ENCODE measurements around the gene SAT2. TPM values are rescaled to one million over a fixed set of nuclear protein-coding genes. Genes with fewer than 3 reads are reported as not detected.
"Not testable (repeated sequence)": the region's sequence is repeated elsewhere in the genome, so short reads cannot be mapped to it uniquely, and the experiment has no call there.

The SAT2 gene
- total RNA-seq, 1 donor = 23.3 TPM

DNA sequence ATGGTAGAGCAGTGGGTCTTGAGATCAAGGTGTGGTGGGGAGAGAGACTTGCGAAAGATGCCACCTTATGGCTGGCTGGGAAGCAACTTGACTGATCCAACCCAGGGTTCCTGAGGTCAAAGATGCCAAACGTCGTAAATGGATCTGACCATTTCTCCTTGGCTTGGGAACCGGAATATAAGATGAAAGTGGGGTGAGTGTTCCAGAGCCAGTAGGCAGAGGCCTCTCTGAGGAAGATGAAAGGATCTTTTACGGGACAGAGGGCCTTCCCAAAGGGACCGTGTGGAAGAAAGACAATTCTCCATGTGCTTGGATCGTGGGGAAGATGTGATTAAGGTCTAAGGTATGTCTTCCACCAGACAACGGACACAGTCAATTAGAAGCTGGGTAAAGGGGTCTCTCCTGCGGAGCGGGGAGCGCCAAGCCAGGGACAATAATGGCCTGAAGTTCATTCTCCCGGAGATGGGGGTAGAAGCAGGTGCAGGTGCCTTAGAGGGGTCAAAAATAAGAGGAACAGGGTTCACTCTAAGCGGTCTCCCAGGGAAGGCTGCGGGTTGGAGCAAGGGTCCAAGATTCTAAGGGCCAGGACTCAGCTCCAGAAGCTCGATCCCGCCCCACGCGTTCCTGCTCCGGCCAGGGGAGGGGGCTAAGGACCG is 13.7 kb downstream of the SAT2 start:
- H3K4me3 ChIP-seq (ENCODE audit: low read depth, low read length) = peak overlapping the region; percentile 88
- TF ChIP-seq, protein P1, sequence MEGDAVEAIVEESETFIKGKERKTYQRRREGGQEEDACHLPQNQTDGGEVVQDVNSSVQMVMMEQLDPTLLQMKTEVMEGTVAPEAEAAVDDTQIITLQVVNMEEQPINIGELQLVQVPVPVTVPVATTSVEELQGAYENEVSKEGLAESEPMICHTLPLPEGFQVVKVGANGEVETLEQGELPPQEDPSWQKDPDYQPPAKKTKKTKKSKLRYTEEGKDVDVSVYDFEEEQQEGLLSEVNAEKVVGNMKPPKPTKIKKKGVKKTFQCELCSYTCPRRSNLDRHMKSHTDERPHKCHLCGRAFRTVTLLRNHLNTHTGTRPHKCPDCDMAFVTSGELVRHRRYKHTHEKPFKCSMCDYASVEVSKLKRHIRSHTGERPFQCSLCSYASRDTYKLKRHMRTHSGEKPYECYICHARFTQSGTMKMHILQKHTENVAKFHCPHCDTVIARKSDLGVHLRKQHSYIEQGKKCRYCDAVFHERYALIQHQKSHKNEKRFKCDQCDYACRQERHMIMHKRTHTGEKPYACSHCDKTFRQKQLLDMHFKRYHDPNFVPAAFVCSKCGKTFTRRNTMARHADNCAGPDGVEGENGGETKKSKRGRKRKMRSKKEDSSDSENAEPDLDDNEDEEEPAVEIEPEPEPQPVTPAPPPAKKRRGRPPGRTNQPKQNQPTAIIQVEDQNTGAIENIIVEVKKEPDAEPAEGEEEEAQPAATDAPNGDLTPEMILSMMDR (IDR thresholded peaks at IDR 0.05; ENCODE audit: insufficient read depth, low read depth, low read length) = peak; percentile 20
- peak; percentile 37 for DNase-seq (ENCODE audit: low read depth)

DNA sequence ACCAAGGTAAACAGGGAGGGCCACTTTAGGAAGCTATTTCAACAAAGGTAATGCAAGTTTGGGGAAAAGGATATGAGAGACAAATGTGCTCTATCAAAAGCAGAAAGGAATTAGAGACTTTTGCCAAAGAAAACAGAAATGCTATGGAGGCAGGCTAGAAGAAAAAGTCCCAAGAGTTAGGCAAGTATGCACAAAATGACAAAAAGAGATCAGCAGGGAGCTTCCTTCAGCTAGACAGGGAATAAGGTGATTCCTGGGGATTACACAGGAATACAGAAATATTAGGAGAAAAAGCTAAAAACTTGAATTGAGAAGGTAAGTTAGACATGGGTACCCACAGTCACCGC is 15.4 kb downstream of the SAT2 start:
- no peak for DNase-seq (ENCODE audit: low read depth)
- H3K4me3 ChIP-seq (ENCODE audit: low read depth, low read length) = no peak overlapping the region
- TF ChIP-seq, protein P1 (IDR thresholded peaks at IDR 0.05; ENCODE audit: insufficient read depth, low read depth, low read length) = no peak

DNA sequence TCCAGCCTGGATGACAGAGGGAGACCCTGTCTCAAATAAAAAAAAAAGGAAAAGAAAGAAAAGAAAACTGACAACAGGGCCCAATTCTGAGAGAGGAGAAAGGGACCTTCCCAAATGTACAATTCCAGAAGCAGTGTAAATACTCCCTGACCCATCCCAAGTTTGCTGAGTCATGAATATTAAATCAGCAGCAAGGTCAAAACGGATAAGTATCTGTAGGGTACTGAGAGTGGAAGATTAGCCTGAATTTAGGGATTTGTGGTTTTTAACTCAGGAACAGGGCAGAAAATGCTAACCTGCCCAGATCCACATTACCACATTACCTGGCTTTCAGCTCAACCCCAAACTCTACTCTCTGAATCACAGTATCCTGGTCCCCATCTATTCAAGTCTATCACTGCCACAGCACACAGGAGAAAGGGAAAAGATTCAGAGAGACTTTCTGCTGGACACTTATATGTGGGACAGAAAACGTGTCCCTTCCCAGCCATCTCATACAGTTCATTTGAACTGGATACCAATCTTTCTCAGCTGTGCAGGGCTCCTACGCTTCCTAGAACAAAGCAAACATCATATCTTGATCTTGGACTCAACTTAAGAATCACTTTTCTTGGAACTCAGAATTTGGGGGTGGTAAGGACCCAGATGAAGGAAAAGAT is 15.9 kb downstream of the SAT2 start:
- H3K4me3 ChIP-seq (ENCODE audit: low read depth, low read length) = peak overlapping the region; percentile 12
- TF ChIP-seq, protein P1 (IDR thresholded peaks at IDR 0.05; ENCODE audit: insufficient read depth, low read depth, low read length) = no peak
- DNase-seq (ENCODE audit: low read depth) = peak; percentile 36

DNA sequence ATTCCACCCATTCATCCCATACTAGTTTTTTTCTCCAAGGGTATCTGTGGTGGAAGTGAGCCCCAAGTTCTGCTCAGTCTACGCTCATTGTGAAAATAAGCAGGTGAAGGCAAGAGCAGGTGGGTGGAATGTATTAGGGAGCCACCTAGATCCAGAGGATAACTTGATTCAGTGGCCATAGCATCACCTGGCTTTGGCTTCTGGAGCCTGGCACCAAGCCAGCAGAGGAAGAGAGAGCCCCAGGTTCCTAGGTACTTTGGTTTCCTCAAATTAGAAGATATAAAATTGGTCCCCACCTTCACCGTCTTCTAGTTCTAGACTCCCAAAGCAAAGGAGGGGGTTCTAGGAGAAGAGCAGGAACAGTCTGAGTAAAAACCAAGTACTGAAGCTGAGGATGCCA is 17.0 kb downstream of the SAT2 start:
- H3K4me3 ChIP-seq (ENCODE audit: low read depth, low read length) = no peak overlapping the region
- TF ChIP-seq, protein P1 (IDR thresholded peaks at IDR 0.05; ENCODE audit: insufficient read depth, low read depth, low read length) = no peak
- no peak for DNase-seq (ENCODE audit: low read depth)

DNA sequence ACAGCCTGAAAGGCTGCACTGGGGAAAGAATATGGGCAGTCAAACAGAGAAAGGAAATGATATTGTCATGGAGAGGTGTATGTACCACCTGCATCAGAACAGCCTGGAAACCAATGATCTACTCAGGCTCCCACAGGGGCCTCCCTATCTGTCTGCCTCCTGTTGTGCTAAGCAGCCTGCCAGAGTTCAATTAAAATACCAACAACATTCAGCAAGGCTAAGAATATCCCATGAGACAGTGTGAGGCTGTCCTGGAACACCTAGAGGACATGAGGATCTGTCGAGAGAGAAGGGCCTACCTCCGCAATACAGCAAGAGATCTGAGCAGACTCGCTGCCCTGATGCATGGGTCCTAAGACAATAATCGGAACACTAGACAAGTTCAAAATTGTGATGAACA is 21.3 kb downstream of the SAT2 start:
- DNase-seq (ENCODE audit: low read depth) = no peak
- no peak overlapping the region for H3K4me3 ChIP-seq (ENCODE audit: low read depth, low read length)
- TF ChIP-seq, protein P1 (IDR thresholded peaks at IDR 0.05; ENCODE audit: insufficient read depth, low read depth, low read length) = no peak

DNA sequence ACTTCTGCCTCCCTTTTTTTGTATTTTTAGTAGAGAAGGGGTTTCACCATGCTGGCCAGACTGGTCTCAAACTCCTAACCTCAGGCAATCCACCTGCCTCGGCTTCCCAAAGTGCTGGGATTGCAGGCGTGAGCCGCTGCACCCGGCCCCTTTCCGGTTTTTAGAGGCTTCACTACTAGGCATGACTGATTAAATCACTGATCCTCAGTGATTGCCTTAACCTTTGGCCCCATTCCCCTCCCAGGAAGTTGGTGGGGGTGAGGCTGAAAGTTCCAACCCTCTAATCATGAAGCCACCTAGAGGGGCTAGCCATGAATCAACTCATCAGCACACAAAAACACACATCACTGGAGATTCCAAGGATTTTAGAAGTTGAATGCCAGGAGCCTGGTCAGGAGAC is 30.1 kb downstream of the SAT2 start:
- DNase-seq (ENCODE audit: low read depth); H3K4me3 ChIP-seq (ENCODE audit: low read depth, low read length): not testable (repeated sequence)

DNA sequence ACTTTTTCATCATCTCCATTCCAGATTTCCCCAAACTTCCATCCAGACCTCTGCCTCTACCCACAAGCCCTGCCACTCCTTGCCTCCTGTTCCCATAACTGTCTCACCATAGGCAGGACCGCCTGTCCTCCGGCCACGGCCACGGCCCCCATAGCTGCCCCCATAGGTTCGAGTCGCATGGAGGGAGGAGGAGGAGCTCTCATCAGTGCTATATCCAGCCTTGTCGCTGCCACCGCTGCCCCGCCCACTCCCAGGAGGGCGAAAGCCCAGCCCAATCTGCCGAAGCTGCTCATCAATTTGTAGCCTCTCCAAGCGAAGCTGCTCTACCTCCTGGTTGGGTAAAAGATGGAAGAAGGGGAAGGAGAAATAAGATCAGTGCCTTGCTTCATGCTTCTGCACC is 34.3 kb downstream of the SAT2 start:
- DNase-seq (ENCODE audit: low read depth) = no peak
- H3K4me3 ChIP-seq (ENCODE audit: low read depth, low read length) = no peak overlapping the region
- TF ChIP-seq, protein P1 (IDR thresholded peaks at IDR 0.05; ENCODE audit: insufficient read depth, low read depth, low read length) = no peak
